Measurements from ENCODE around the gene ABTB2.

The ABTB2 gene

GRCh38 chr11:34296412-34296811 lies 61.4 kb downstream of the ABTB2 start:
- no peak overlapping the region for H3K4me3 ChIP-seq (ENCODE audit: low read depth, low read length)

GRCh38 chr11:34292546-34292945 lies 65.3 kb downstream of the ABTB2 start:
- no peak overlapping the region for H3K4me3 ChIP-seq (ENCODE audit: low read depth, low read length)

DNA sequence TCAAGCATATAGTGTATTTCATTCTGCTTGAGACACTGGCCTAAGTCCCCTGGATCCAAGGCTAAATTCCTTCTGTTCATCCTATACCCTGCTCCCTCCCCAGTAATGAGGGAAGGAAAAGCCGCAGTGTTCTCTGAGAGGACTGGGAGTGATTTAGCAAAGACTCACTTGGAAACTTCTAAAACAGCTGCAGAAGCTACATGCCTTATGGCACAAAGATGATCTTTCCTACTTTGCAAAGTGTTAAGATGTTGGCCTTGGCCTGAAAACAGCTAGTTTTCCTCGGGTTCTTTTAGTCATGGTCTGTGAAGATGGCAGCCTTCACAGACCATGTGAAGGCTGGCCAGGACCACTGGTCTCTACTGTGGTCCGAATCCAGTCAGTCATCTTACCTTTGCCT lies 65.7 kb downstream of the ABTB2 start:
- H3K4me3 ChIP-seq (ENCODE audit: low read depth, low read length) = no peak overlapping the region

DNA sequence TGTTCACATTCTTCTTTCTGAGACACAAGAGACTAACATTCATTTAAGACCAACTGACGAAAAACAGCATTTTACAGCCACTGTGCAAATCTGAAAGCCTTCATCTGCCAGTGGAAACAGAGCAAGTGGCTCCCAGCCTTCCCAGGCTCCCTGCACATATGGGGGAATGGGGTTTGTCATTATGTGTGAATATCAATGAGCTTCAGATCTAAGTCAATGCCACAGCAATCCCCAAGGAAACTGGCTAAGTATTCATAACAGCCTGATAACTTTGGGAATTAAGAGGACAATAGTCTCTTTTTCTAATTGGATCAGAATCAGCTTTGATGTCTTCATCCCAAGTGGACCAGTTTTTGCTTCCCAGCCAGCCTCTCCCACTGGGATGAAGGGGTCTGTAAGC lies 66.9 kb downstream of the ABTB2 start:
- H3K4me3 ChIP-seq (ENCODE audit: low read depth, low read length) = no peak overlapping the region

DNA sequence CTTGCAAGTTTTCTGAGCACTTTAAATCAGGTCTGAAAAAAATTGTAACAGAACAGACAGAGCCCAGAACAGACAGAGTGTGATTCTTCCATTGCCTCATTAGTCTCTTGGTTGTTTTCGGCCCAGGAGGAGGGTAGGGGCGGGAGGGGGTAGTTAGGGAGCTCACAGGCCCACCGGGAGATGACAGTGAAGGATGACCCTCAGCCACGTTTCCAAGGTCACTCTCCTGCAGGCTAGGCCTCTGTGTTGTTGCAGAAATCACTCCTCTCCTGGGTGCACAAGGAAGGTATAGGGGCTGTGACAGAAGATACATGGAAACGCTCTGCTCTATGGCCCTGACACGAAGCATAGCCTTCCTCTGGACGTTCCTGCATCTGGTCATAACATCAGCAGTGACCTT lies 69.3 kb downstream of the ABTB2 start:
- H3K4me3 ChIP-seq (ENCODE audit: low read depth, low read length) = no peak overlapping the region

DNA sequence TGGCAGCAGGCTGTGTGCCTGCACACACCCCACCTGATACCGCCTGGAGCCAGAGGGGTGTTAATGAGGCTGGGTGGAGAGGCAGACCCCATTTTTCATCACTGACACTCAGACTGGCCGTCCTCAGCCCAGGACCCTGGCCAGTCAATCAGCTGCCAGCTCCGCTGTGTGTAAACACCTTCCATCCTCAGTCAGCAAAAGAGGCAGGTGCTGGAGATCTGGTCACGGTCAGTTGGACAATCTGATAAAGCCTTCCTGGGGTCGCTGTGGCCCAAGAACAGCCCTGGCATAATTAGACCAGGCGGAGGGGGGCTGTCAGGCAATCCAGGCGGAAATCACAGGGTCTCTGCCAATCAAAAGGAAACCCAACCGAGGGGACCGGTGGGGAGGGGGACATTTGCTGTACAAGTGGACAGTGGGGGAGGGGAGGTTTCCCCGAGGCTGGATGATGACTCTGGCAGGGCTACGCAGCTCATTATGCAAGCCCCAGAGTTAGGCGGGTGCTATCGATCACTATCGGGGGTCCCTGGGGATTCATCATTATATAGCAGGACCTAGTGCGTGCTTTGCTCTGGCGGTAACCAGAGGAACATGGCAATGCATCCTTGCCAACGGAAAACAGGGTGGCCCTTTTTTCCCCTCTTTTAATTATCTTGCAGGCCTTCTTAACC lies 72.9 kb downstream of the ABTB2 start:
- H3K4me3 ChIP-seq (ENCODE audit: low read depth, low read length) = no peak overlapping the region

GRCh38 chr11:34284156-34284555 lies 73.7 kb downstream of the ABTB2 start:
- no peak overlapping the region for H3K4me3 ChIP-seq (ENCODE audit: low read depth, low read length)

- H3K4me3 ChIP-seq (ENCODE audit: low read depth, low read length) = no peak overlapping the region
These were observed 76.6 kb downstream of the ABTB2 start for GRCh38 chr11:34280945-34281872.

DNA sequence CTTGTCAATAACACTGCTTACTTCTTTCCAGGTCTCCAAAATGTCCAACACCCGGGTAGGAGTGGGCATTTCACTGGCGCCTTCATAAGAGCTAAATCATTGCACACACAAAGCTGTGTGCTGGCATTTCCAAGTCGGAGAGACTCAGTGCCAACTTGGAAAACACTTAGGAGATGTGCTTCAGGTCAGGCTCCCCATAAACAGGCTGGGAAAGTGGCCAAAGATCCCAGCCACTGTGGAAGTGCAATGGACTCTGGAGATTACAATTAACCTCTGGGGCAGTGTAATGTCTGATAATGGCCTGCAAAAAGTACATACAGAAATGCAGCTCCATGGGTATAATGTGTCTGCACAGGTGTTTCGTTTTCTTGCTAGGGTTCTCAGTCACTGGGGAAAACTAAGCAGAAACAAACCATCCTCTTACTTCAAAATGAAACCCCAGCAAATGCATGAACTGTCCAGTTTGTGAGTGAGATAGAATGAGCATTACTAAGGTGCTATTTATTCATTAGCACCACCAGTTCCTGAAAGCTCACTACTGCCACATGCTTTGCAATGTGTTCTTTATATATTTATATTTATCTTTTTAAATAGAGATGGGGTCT lies 79.0 kb downstream of the ABTB2 start:
- no peak overlapping the region for H3K4me3 ChIP-seq (ENCODE audit: low read depth, low read length)

GRCh38 chr11:34278175-34278574 lies 79.6 kb downstream of the ABTB2 start:
- H3K4me3 ChIP-seq (ENCODE audit: low read depth, low read length) = no peak overlapping the region

- no peak overlapping the region for H3K4me3 ChIP-seq (ENCODE audit: low read depth, low read length)
These were observed 80.6 kb downstream of the ABTB2 start for GRCh38 chr11:34277171-34277570.

- H3K4me3 ChIP-seq (ENCODE audit: low read depth, low read length) = no peak overlapping the region
These were observed 81.4 kb downstream of the ABTB2 start for GRCh38 chr11:34276352-34276864.

DNA sequence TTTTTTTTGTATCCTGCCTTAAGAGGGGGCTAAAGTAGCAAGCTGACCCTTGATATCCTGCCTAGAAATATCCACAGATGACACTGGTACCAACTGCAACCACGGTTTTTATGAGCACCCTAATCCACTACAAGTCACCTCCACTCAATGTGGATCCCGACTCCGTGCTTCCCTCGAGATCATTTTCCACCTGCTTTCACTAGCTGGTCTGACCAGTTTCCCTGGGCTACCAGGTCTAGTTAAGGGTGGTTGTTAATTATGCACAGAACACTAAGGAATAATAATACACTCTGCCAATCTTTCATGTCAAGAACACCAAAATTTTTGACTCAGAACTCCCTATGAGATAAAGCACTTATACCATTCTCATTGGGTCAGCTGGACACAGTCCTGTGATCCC lies 82.3 kb downstream of the ABTB2 start:
- no peak overlapping the region for H3K4me3 ChIP-seq (ENCODE audit: low read depth, low read length)

GRCh38 chr11:34274712-34275398 lies 83.0 kb downstream of the ABTB2 start:
- no peak overlapping the region for H3K4me3 ChIP-seq (ENCODE audit: low read depth, low read length)

- no peak overlapping the region for H3K4me3 ChIP-seq (ENCODE audit: low read depth, low read length)
These were observed 84.7 kb downstream of the ABTB2 start for GRCh38 chr11:34273099-34273498.

DNA sequence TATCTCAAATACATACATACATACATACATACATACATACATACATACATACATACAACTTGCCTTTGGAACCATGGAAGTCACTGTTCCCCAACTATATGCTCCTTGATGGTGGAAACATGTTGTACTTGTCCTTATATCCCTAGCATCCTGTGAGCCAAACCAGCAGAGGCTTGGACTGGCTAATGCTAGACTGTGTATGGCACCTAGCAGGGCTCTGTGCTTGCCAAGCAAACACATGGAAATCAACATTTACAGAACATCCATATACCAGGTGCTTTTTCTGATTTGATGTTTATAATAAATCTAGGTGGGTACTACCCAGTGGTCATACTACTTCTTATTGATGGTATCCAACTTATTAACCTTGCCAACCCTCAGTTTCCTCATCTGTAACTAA lies 86.1 kb downstream of the ABTB2 start:
- no peak overlapping the region for H3K4me3 ChIP-seq (ENCODE audit: low read depth, low read length)

DNA sequence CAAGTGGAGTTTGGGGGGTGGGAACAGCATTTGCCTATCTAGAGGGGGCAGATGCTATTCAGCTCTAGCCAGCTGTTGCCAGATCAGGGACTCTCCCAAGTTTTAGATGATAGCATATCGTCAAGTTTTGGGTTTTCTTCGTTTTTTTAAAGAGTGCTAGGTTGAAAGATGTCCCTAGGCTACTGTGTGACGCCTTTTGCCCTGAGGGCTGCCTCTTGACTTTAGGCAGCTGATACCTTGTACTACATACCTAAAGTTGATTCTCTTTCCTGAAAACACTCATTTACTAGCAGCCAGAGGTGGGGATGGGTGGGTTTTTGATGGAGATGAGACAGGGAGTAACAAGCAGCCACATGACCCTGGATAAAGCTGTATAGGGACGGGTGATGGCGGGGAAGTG lies 87.1 kb downstream of the ABTB2 start:
- no peak overlapping the region for H3K4me3 ChIP-seq (ENCODE audit: low read depth, low read length)

DNA sequence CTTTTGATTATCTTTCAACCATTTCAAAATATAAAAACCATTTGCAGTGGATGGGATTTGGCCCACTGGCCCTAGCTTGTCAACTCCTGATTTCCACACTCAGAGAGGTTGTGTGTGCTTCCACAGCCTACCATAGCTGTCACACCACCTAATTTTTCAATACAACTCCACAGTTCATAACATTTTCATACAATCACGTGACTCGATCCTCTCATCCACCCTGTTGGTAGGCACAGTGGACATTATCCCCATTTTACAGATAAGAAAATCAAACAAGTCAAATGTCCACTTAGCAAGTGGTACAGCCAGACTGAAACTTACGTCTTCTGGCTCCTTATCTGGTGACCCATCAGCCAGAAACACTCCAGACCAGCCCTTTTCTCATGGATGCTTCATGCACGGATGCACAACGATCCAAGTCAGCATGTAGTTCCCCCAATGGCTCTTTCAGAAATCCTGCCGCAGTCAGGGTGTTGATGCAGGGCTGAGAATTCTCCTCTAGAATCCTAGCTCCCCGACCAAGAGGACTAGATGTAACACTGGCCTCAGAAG lies 88.0 kb downstream of the ABTB2 start:
- H3K4me3 ChIP-seq (ENCODE audit: low read depth, low read length) = no peak overlapping the region

DNA sequence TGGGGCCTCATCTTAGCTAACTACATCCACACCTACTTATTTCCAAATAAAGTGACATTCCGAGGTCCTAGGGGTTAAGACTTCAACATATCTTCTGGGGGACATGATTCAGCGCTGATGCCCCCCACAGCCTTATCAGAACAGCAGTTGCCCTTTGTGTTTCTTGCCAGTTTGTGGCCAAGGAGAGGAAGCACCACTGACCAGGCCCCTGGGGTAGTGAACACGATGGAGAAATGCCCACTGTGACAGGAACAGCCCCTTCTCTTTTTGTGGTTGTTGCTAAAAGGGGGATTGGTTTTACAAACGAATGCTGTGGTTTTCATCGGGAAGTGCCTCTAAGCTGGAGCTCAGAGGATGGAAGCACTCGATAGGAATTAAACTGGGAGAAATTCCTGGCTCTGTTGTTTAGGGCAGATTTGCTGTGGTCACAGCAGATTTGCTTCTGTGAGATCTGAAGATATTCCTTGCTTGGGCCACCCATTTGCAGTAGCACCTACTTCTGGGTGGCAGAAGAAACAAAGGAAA lies 88.8 kb downstream of the ABTB2 start:
- no peak overlapping the region for H3K4me3 ChIP-seq (ENCODE audit: low read depth, low read length)

DNA sequence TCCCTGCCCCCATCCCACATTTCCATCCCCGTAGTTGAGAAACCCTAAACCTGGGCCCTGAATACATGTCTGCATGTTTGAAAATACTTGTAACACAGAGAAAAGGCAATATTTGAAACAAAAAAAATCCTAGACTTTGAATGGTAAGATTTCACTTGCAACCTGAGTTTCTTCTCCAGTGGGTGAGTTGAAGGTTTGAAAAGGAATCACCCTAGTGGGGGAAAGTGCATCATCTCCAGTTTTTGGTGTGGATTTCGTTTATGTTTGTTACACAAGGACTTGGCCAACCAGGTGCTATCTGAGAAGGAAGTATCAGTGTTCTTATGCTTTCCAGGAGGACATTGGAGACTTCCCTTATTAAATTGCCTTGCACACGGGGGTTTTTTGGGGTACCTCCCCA lies 90.4 kb downstream of the ABTB2 start:
- no peak overlapping the region for H3K4me3 ChIP-seq (ENCODE audit: low read depth, low read length)

GRCh38 chr11:34267013-34267412 lies 90.8 kb downstream of the ABTB2 start:
- no peak overlapping the region for H3K4me3 ChIP-seq (ENCODE audit: low read depth, low read length)

Measured in iPS-11a (cell line).